Liver (tissue), 9 donors: ENCODE results near the gene DNAJB6. TPM values are rescaled to one million over a fixed set of nuclear protein-coding genes. Genes with fewer than 3 reads are reported as not detected.

Experiments
- DNase-seq: peaks from one replicate; pipeline ENCODE4 v3.0.0-alpha.2; 2017; ENCODE audit warnings: low spot score
- H3K27ac ChIP-seq, 2 donors: one replicate each; pipeline ENCODE4 v1.7.0; 2013; ENCODE audit warnings: inconsistent platforms in 2 of 2, low read length in 2 of 2, control low read depth in 1 of 2, low read depth in 1 of 2, mild to moderate bottlenecking in 1 of 2
- H3K27me3 ChIP-seq, 4 donors: one replicate each; pipeline versions ENCODE4 v1.6.1 to v1.7.0; 2013; ENCODE audit warnings: low read length in 3 of 4, inconsistent platforms in 1 of 4, mild to moderate bottlenecking in 1 of 4, moderate library complexity in 1 of 4; ENCODE audit not compliant: control insufficient read depth in 4 of 4, insufficient read depth in 4 of 4
- H3K36me3 ChIP-seq, 4 donors: one replicate each; pipeline versions ENCODE4 v1.6.1 to v1.7.0; 2013; ENCODE audit warnings: low read length in 3 of 4, mild to moderate bottlenecking in 3 of 4, low read depth in 1 of 4, moderate library complexity in 1 of 4; ENCODE audit not compliant: control insufficient read depth in 4 of 4, insufficient read depth in 3 of 4
- H3K4me1 ChIP-seq, 4 donors: one replicate each; pipeline versions ENCODE4 v1.6.1 to v1.7.0; 2013; ENCODE audit warnings: low read length in 3 of 4, mild to moderate bottlenecking in 3 of 4, moderate library complexity in 1 of 4; ENCODE audit not compliant: control insufficient read depth in 4 of 4, insufficient read depth in 4 of 4
- H3K4me3 ChIP-seq, 3 donors: one replicate each; pipeline versions ENCODE4 v1.6.1 to v1.7.0; 2013; ENCODE audit warnings: low read length in 3 of 3, control low read depth in 1 of 3, low read depth in 1 of 3, mild to moderate bottlenecking in 1 of 3
- H3K9ac ChIP-seq, 2 donors: one replicate each; pipeline ENCODE4 v1.7.0; 2013; ENCODE audit warnings: low read length in 2 of 2, mild to moderate bottlenecking in 2 of 2, moderate library complexity in 2 of 2, control low read depth in 1 of 2, low read depth in 1 of 2
- H3K9me3 ChIP-seq, 4 donors: one replicate each; pipeline versions ENCODE4 v1.6.1 to v1.7.0; 2013; ENCODE audit warnings: low read length in 3 of 4; ENCODE audit not compliant: control insufficient read depth in 4 of 4
- EGR1 ChIP-seq, 2 donors: IDR thresholded peaks; 2 replicates each; pipeline ENCODE4 v1.6.1; 2016 to 2018; ENCODE audit warnings: antibody characterized with exemption in 2 of 2, low read depth in 2 of 2
- FOXA1 ChIP-seq: IDR thresholded peaks from 2 replicates; pipeline ENCODE4 v1.6.1; 2016; ENCODE audit warnings: antibody characterized with exemption
- FOXA2 ChIP-seq: IDR thresholded peaks from 2 replicates; pipeline ENCODE4 v1.6.1; 2016; ENCODE audit warnings: antibody characterized with exemption
- HNF4G ChIP-seq: IDR thresholded peaks from 2 replicates; pipeline ENCODE4 v1.6.1; 2016; ENCODE audit warnings: antibody characterized with exemption
- JUND ChIP-seq, 2 donors: IDR thresholded peaks; 2 replicates each; pipeline ENCODE4 v1.6.1; 2016; ENCODE audit warnings: antibody characterized with exemption in 2 of 2
- NR2F2 ChIP-seq: IDR thresholded peaks from 2 replicates; pipeline ENCODE4 v1.6.1; 2016; ENCODE audit warnings: antibody characterized with exemption
- RAD21 ChIP-seq, 2 donors: IDR thresholded peaks; 2 replicates each; pipeline ENCODE4 v1.6.1; 2016; ENCODE audit warnings: antibody characterized with exemption in 2 of 2, mild to moderate bottlenecking in 2 of 2
- RXRA ChIP-seq, 2 donors: IDR thresholded peaks; 2 replicates each; pipeline ENCODE4 v1.6.1; 2017 to 2018; ENCODE audit warnings: antibody characterized with exemption in 2 of 2, mild to moderate bottlenecking in 1 of 2
- YY1 ChIP-seq: IDR thresholded peaks from 2 replicates; pipeline ENCODE4 v1.6.1; 2016; ENCODE audit warnings: antibody characterized with exemption, mild to moderate bottlenecking
- WGBS: extraction: QIAGEN DNeasy Blood & Tissue Kit; methylation state at CpG from one replicate; pipeline ENCODE4 v1.1.7; 2013; 5-methylcytosine and 5-hydroxymethylcytosine counted together
- polyA plus RNA-seq, 2 donors: library from polyadenylated mRNA; stranded (reverse) in 1 of 2; unstranded in 1 of 2; fragments of 200-250 nt in 1 of 2; fragments of >200 nt in 1 of 2; fragmentation: Nextera tagmentation in 1 of 2; extraction: Ambion mirVana in 1 of 2; gene quantifications; one replicate each; pipeline versions ENCODE4 v1.2.1 to v1.2.3, GENCODE V29; 2013 to 2015
- total RNA-seq, 2 donors: library from RNA; depleted of rRNA; stranded (reverse); fragments of >200 nt; gene quantifications; one replicate each; pipeline ENCODE4 v1.2.3, GENCODE V29; 2014
- TF ChIP-seq, protein P1 (sequence below): fragments of 150-350 bp; IDR thresholded peaks from 2 replicates; pipeline ENCODE4 v1.5.1; 2017; ENCODE audit warnings: improper control_type of control experiment, low read depth, low read length; ENCODE audit not compliant: missing input control
- TF ChIP-seq, protein P2 (sequence below): IDR thresholded peaks from 2 replicates; pipeline ENCODE4 v1.6.1; 2016; ENCODE audit warnings: antibody characterized with exemption
- TF ChIP-seq, protein P3 (sequence below): IDR thresholded peaks from 2 replicates; pipeline ENCODE4 v1.6.1; 2016; ENCODE audit warnings: antibody characterized with exemption
- TF ChIP-seq, protein P4 (sequence below): IDR thresholded peaks from 2 replicates; pipeline ENCODE4 v1.6.1; 2016; ENCODE audit warnings: antibody characterized with exemption, mild to moderate bottlenecking
- donor health status: healthy.
- donor health status: healthy.
- donor health status: healthy.
- donor health status: healthy.
- donor health status: healthy.

DNAJB6 gene
- total and polyA plus RNA-seq, 4 donors = 26.5 to 46.6 (median 42.4) TPM

DNA sequence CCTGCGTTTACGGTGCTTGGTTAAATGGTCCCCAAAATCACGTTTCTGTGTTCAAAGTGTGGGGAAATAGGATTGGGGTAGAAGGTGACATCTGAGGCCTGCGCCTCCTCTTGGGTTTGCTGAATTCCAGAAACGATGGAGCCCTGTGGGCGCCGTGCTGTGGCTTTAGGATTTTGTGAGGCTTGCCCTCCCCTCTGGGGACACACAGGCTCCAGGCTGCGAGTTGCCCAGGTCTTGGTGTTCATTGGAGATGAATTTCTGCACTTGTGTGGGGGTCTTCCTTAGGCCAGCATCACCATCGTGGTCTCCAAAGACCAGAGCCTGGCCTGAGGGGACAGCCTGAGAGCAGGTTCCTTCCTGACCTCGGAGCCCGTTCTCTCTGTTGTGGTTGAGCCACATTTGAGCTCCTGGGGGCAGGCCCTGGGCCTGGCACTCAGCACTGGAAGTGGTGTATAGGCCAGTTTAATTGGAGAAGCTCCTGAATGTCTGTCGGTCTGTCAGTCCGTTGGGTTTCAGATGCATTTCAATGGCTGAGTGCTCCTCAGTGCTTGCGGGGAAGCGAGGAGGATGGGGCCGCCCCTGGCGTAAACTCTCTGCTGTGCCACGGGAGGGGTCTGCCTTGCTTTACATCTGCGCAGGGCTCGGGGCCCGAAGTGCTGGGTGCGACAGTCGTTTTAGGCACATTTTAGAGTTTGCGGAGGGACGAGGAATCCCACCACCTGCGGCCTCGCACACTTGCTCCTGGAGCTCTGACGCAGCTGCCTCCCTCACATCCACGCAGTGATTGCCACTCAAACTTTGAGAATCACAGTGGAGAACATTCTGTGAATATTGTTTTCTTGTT is 71.7 kb downstream of the DNAJB6 start:
- 92% methylated on average over 29 of the region's 29 CpGs for WGBS
- no peak for DNase-seq
- Histone ChIP-seq H3K36me3 (peaks cover 0 to 17% (median 3%) of the 10 kb centered on the region in 4 donors), H3K9me3 (no peaks in the 10 kb centered on the region), H3K9ac (no peak overlapping the region), H3K4me3 (no peak overlapping the region), H3K4me1 (no peaks in the 10 kb centered on the region), H3K27ac (no peak overlapping the region), H3K27me3 (no peaks in the 10 kb centered on the region)
- TF ChIP-seq HNF4G = no peak
- TF ChIP-seq NR2F2 = no peak
- TF ChIP-seq FOXA1 = no peak
- TF ChIP-seq JUND (IDR thresholded peaks at IDR 0.05) = no peak
- TF ChIP-seq EGR1 (IDR thresholded peaks at IDR 0.05; ENCODE audit: low read depth in 2 of 2) = no peak
- TF ChIP-seq RXRA (IDR thresholded peaks at IDR 0.05) = no peak
- TF ChIP-seq, protein P1, sequence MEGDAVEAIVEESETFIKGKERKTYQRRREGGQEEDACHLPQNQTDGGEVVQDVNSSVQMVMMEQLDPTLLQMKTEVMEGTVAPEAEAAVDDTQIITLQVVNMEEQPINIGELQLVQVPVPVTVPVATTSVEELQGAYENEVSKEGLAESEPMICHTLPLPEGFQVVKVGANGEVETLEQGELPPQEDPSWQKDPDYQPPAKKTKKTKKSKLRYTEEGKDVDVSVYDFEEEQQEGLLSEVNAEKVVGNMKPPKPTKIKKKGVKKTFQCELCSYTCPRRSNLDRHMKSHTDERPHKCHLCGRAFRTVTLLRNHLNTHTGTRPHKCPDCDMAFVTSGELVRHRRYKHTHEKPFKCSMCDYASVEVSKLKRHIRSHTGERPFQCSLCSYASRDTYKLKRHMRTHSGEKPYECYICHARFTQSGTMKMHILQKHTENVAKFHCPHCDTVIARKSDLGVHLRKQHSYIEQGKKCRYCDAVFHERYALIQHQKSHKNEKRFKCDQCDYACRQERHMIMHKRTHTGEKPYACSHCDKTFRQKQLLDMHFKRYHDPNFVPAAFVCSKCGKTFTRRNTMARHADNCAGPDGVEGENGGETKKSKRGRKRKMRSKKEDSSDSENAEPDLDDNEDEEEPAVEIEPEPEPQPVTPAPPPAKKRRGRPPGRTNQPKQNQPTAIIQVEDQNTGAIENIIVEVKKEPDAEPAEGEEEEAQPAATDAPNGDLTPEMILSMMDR = no peak
- no peak for TF ChIP-seq FOXA2
- TF ChIP-seq, protein P2, sequence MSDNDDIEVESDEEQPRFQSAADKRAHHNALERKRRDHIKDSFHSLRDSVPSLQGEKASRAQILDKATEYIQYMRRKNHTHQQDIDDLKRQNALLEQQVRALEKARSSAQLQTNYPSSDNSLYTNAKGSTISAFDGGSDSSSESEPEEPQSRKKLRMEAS = no peak
- no peak for TF ChIP-seq RAD21 (IDR thresholded peaks at IDR 0.05)
- TF ChIP-seq, protein P3, sequence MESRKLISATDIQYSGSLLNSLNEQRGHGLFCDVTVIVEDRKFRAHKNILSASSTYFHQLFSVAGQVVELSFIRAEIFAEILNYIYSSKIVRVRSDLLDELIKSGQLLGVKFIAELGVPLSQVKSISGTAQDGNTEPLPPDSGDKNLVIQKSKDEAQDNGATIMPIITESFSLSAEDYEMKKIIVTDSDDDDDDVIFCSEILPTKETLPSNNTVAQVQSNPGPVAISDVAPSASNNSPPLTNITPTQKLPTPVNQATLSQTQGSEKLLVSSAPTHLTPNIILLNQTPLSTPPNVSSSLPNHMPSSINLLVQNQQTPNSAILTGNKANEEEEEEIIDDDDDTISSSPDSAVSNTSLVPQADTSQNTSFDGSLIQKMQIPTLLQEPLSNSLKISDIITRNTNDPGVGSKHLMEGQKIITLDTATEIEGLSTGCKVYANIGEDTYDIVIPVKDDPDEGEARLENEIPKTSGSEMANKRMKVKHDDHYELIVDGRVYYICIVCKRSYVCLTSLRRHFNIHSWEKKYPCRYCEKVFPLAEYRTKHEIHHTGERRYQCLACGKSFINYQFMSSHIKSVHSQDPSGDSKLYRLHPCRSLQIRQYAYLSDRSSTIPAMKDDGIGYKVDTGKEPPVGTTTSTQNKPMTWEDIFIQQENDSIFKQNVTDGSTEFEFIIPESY = no peak
- TF ChIP-seq, protein P4, sequence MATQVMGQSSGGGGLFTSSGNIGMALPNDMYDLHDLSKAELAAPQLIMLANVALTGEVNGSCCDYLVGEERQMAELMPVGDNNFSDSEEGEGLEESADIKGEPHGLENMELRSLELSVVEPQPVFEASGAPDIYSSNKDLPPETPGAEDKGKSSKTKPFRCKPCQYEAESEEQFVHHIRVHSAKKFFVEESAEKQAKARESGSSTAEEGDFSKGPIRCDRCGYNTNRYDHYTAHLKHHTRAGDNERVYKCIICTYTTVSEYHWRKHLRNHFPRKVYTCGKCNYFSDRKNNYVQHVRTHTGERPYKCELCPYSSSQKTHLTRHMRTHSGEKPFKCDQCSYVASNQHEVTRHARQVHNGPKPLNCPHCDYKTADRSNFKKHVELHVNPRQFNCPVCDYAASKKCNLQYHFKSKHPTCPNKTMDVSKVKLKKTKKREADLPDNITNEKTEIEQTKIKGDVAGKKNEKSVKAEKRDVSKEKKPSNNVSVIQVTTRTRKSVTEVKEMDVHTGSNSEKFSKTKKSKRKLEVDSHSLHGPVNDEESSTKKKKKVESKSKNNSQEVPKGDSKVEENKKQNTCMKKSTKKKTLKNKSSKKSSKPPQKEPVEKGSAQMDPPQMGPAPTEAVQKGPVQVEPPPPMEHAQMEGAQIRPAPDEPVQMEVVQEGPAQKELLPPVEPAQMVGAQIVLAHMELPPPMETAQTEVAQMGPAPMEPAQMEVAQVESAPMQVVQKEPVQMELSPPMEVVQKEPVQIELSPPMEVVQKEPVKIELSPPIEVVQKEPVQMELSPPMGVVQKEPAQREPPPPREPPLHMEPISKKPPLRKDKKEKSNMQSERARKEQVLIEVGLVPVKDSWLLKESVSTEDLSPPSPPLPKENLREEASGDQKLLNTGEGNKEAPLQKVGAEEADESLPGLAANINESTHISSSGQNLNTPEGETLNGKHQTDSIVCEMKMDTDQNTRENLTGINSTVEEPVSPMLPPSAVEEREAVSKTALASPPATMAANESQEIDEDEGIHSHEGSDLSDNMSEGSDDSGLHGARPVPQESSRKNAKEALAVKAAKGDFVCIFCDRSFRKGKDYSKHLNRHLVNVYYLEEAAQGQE = no peak

DNA sequence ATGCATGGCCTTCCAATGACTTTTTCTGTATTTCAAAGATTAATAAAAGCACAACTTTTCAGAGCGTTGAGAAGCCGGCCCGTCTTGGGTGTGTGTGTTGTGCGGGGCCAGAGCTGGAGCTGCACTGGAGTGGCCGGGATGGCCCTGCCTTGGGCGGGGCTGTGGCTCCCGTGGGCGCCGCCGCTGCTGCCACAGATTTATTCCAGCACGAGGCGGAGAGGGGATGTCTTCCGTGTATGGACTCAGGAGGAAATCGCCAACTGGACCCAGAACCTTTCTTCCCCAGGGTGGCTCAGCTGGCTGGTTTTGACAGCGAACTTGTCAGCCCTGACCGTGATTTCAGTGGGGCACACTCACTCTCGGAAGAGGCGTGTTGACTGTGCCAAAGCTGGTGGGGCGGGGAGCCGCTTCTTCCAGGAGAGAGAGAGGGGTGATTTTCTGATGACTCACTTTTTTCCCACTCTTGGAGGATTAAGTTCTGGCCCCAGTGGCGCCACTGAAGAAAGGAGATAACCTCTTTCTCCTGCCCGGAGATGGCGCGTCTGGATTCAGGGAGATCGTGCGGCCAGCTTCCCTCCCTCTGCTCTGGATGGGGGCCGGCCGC is 72.4 kb downstream of the DNAJB6 start:
- Histone ChIP-seq H3K27ac (no peak overlapping the region), H3K36me3 (peaks cover 0 to 17% (median 3%) of the 10 kb centered on the region in 4 donors), H3K4me3 (no peak overlapping the region), H3K9me3 (no peaks in the 10 kb centered on the region), H3K4me1 (no peaks in the 10 kb centered on the region), H3K27me3 (no peaks in the 10 kb centered on the region), H3K9ac (no peak overlapping the region)
- WGBS = 98% methylated on average over 28 of the region's 28 CpGs
- TF ChIP-seq YY1 = no peak
- TF ChIP-seq FOXA1 = no peak
- TF ChIP-seq, protein P4 = no peak
- no peak for DNase-seq
